ENCODE data around the gene PIKFYVE. TPM values are rescaled to one million over a fixed set of nuclear protein-coding genes. Genes with fewer than 3 reads are reported as not detected.

PIKFYVE gene
- total and polyA plus RNA-seq, 2 of the 8 experiments (the other 6 are each of a cell fraction or from before 2014, with no cell fraction given), result 8.8 to 33.5 TPM

DNA sequence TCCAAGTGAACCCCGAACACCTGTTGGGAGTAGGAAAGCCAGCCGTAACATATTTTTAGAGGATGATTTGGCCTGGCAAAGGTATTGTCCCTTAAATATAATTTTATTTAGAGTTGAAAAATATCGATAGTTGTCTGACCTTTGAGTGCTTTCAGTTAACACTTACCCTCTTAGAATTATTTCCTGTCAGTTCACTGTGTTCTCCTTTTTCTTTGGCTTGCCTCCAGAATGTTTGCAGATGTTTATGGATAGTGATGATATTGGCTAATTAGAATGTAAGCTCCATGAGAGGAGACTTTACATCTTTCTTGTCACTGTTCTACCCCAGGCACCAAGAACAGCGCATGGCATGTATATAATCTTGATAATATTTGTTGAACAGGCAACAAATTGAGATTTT, 19.8 kb downstream of the PIKFYVE start (continued):
- no peak for TF ChIP-seq KDM5A (IDR thresholded peaks at IDR 0.05; ENCODE audit: low read length)
- no peak for TF ChIP-seq TCF12 (IDR thresholded peaks at IDR 0.05; ENCODE audit: low read depth, low read length)
- TF ChIP-seq CTBP2 (IDR thresholded peaks at IDR 0.05; ENCODE audit: borderline replicate concordance, insufficient read depth, insufficient read length, low read length), result no peak
- TF ChIP-seq, protein P1, sequence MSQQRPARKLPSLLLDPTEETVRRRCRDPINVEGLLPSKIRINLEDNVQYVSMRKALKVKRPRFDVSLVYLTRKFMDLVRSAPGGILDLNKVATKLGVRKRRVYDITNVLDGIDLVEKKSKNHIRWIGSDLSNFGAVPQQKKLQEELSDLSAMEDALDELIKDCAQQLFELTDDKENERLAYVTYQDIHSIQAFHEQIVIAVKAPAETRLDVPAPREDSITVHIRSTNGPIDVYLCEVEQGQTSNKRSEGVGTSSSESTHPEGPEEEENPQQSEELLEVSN (IDR thresholded peaks at IDR 0.05), result no peak
